Gastroesophageal sphincter (tissue), 3 donors: ENCODE data around the gene C5orf15.

Source experiments
- EP300 ChIP-seq: sonication (generic); formaldehyde crosslinking; IDR thresholded peaks from one replicate; pipeline ENCODE4 v1.6.1; 2017; ENCODE audit warnings: antibody characterized with exemption, mild to moderate bottlenecking
- POLR2A ChIP-seq, 2 donors: fragments of 450-650 bp; IDR thresholded peaks; one replicate each; pipeline ENCODE4 v1.6.1; 2017; ENCODE audit warnings: antibody characterized with exemption in 2 of 2, mild to moderate bottlenecking in 2 of 2, moderate library complexity in 1 of 2
- POLR2AphosphoS5 ChIP-seq: sonication (generic); formaldehyde crosslinking; IDR thresholded peaks from one replicate; pipeline ENCODE4 v1.6.1; 2017; ENCODE audit warnings: antibody characterized with exemption
- TF ChIP-seq, protein P1 (sequence below), 4 experiments: fragments of 200-600 bp in 2 of 4; fragments of 450-650 bp in 2 of 4; sonication (generic) in 1 of 4; IDR thresholded peaks; one replicate each; pipeline ENCODE4 v1.5.1; 2017 to 2019; ENCODE audit warnings: antibody characterized with exemption in 4 of 4, mild to moderate bottlenecking in 2 of 4, moderate library complexity in 2 of 4

GRCh38 chr5:133953568-133954145, 14.8 kb downstream of the C5orf15 start:
- no peak for TF ChIP-seq POLR2A (IDR thresholded peaks at IDR 0.05)
- no peak for TF ChIP-seq POLR2AphosphoS5
- TF ChIP-seq, protein P1, sequence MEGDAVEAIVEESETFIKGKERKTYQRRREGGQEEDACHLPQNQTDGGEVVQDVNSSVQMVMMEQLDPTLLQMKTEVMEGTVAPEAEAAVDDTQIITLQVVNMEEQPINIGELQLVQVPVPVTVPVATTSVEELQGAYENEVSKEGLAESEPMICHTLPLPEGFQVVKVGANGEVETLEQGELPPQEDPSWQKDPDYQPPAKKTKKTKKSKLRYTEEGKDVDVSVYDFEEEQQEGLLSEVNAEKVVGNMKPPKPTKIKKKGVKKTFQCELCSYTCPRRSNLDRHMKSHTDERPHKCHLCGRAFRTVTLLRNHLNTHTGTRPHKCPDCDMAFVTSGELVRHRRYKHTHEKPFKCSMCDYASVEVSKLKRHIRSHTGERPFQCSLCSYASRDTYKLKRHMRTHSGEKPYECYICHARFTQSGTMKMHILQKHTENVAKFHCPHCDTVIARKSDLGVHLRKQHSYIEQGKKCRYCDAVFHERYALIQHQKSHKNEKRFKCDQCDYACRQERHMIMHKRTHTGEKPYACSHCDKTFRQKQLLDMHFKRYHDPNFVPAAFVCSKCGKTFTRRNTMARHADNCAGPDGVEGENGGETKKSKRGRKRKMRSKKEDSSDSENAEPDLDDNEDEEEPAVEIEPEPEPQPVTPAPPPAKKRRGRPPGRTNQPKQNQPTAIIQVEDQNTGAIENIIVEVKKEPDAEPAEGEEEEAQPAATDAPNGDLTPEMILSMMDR (IDR thresholded peaks at IDR 0.05): no peak
- TF ChIP-seq EP300: no peak
